SK-N-SH (cell line): Measurements from ENCODE around the gene OSBPL6. TPM values are rescaled to one million over a fixed set of nuclear protein-coding genes. Genes with fewer than 3 reads are reported as not detected.

Experiments used
- CTCF ChIA-PET: fragments of 300-600, 350-600 bp; formaldehyde crosslinking; extraction: SDS; loops from one replicate; lab custom pipeline; 2021; lab: Yijun Ruan, JAX
- POLR2A ChIA-PET: fragments of 350-600 bp; sonication (Branson Sonifier 250); formaldehyde crosslinking; extraction: SDS; loops from one replicate; lab custom pipeline; 2020; ENCODE audit warnings: antibody characterized with exemption, inconsistent platforms; lab: Yijun Ruan, JAX
- DNase-seq: peaks from one replicate; pipeline ENCODE4 v3.0.0; 2012
- H2AFZ ChIP-seq: fragments of 200-600 bp; sonication (generic); 2 replicates; pipeline ENCODE4 v1.8.1; 2016; ENCODE audit warnings: antibody characterized with exemption, mild to moderate bottlenecking, low read depth
- H3F3A ChIP-seq: fragments of 200-600 bp; sonication (generic); replicated peaks from 2 replicates; pipeline ENCODE3; 2016; ENCODE audit warnings: antibody characterized with exemption, mild to moderate bottlenecking; ENCODE audit not compliant: insufficient read depth
- H3K27ac ChIP-seq, 2 experiments: fragments of 200-500 bp in 1 of 2; fragments of 200-600 bp in 1 of 2; sonication (Bioruptor generic) in 1 of 2; sonication (generic), shearing (Covaris generic) in 1 of 2; 2 replicates each; pipeline versions ENCODE4 v1.5.1 to v1.6.1; 2014 to 2016; ENCODE audit warnings: low read depth in 2 of 2, inconsistent platforms in 1 of 2, low read length in 1 of 2, mild to moderate bottlenecking in 1 of 2, mixed read lengths in 1 of 2
- H3K27me3 ChIP-seq: fragments of 200-600 bp; sonication (generic), shearing (Covaris generic); 2 replicates; pipeline ENCODE4 v1.6.1; 2016; ENCODE audit warnings: mixed run types; ENCODE audit not compliant: insufficient read depth
- H3K36me3 ChIP-seq, 2 experiments: fragments of 200-500 bp in 1 of 2; fragments of 200-600 bp in 1 of 2; sonication (Bioruptor generic) in 1 of 2; sonication (generic) in 1 of 2; replicated peaks in 1 of 2; 2 replicates each; pipeline versions ENCODE3 to v1.5.1; 2014 to 2016; ENCODE audit warnings: low read length in 1 of 2, mild to moderate bottlenecking in 1 of 2; ENCODE audit not compliant: insufficient read depth in 2 of 2, control insufficient read depth in 1 of 2
- H3K4me1 ChIP-seq, 2 experiments: fragments of 200-500 bp in 1 of 2; fragments of 200-600 bp in 1 of 2; sonication (Bioruptor generic) in 1 of 2; sonication (generic), shearing (Covaris generic) in 1 of 2; 2 replicates each; pipeline versions ENCODE4 v1.5.1 to v1.6.1; 2014 to 2016; ENCODE audit warnings: low read depth in 1 of 2, low read length in 1 of 2, mixed run types in 1 of 2; ENCODE audit not compliant: insufficient read depth in 2 of 2, control insufficient read depth in 1 of 2
- H3K4me2 ChIP-seq: fragments of 200-600 bp; sonication (generic), shearing (Covaris generic); 2 replicates; pipeline ENCODE4 v1.6.1; 2017; ENCODE audit warnings: mixed run types
- H3K4me3 ChIP-seq, 2 experiments: fragments of 200-500 bp in 1 of 2; fragments of 200-600 bp in 1 of 2; sonication (Bioruptor generic) in 1 of 2; sonication (generic), shearing (Covaris generic) in 1 of 2; 2 replicates each; pipeline versions ENCODE4 v1.5.1 to v1.8.1; 2014 to 2016; ENCODE audit warnings: low read depth in 2 of 2, inconsistent platforms in 1 of 2, low read length in 1 of 2, mild to moderate bottlenecking in 1 of 2, mixed read lengths in 1 of 2, moderate library complexity in 1 of 2
- H3K79me2 ChIP-seq: fragments of 200-600 bp; sonication (generic); 2 replicates; pipeline ENCODE4 v1.8.1; 2017; ENCODE audit warnings: mild to moderate bottlenecking; ENCODE audit not compliant: insufficient read depth
- H3K9ac ChIP-seq: fragments of 200-600 bp; sonication (generic); 2 replicates; pipeline ENCODE4 v1.6.1; 2017; ENCODE audit warnings: mixed run types
- H3K9me2 ChIP-seq: fragments of 200-600 bp; sonication (generic); 2 replicates; pipeline ENCODE4 v1.6.1; 2017; ENCODE audit warnings: mixed run types
- H3K9me3 ChIP-seq: fragments of 200-600 bp; sonication (generic); 2 replicates; pipeline ENCODE4 v1.6.1; 2017; ENCODE audit warnings: mixed run types, mild to moderate bottlenecking, moderate library complexity
- H4K20me1 ChIP-seq: fragments of 200-600 bp; sonication (generic); 2 replicates; pipeline ENCODE4 v1.6.1; 2017; ENCODE audit warnings: mild to moderate bottlenecking, mixed run types; ENCODE audit not compliant: insufficient read depth
- FOXM1 ChIP-seq: IDR thresholded peaks from 2 replicates; pipeline ENCODE4 v1.4.0; 2012; ENCODE audit warnings: low read depth, mild to moderate bottlenecking
- GABPA ChIP-seq: IDR thresholded peaks from 2 replicates; pipeline ENCODE4 v1.4.0; 2012; ENCODE audit warnings: low read depth, mild to moderate bottlenecking
- MEF2A ChIP-seq: IDR thresholded peaks from 2 replicates; pipeline ENCODE4 v1.4.0; 2012; ENCODE audit warnings: low read depth, borderline replicate concordance
- MXI1 ChIP-seq: IDR thresholded peaks from 2 replicates; pipeline ENCODE4 v1.6.1; 2012; ENCODE audit warnings: mild to moderate bottlenecking, low read depth, low read length, improper control_type of control experiment
- NFIC ChIP-seq: IDR thresholded peaks from 2 replicates; pipeline ENCODE4 v1.4.0; 2012; ENCODE audit warnings: borderline replicate concordance
- NRF1 ChIP-seq: IDR thresholded peaks from 2 replicates; pipeline ENCODE4 v1.6.1; 2012; ENCODE audit warnings: low read depth, mild to moderate bottlenecking, low read length
- RAD21 ChIP-seq: IDR thresholded peaks from 2 replicates; pipeline ENCODE4 v1.6.1; 2012; ENCODE audit warnings: mild to moderate bottlenecking, low read length
- RCOR1 ChIP-seq: fragments of 150-350 bp; IDR thresholded peaks from 2 replicates; pipeline ENCODE4 v1.6.1; 2017; ENCODE audit warnings: antibody characterized with exemption, low read length
- SMC3 ChIP-seq: IDR thresholded peaks from 2 replicates; pipeline ENCODE4 v1.6.1; 2012; ENCODE audit warnings: low read depth, low read length, improper control_type of control experiment
- TEAD4 ChIP-seq: IDR thresholded peaks from 2 replicates; pipeline ENCODE4 v1.4.0; 2012; ENCODE audit warnings: mild to moderate bottlenecking, borderline replicate concordance; ENCODE audit not compliant: insufficient read depth
- ZBTB33 ChIP-seq: IDR thresholded peaks from 2 replicates; pipeline ENCODE4 v1.4.0; 2012; ENCODE audit warnings: low read depth, borderline replicate concordance
- WGBS: methylation state at CpG from one replicate; pipeline ENCODE4 v1.1.6; 2017; ENCODE audit warnings: low lambda C conversion rate; 5-methylcytosine and 5-hydroxymethylcytosine counted together
- polyA plus RNA-seq, 3 experiments: library from polyadenylated mRNA; depleted of rRNA; stranded (reverse); fragments of >200 nt; gene quantifications; 2 replicates each; pipeline ENCODE4 v1.2.3, GENCODE V29; 2012
- TF ChIP-seq, protein P1 (sequence below): IDR thresholded peaks from 2 replicates; pipeline ENCODE4 v1.6.1; 2012; ENCODE audit warnings: mild to moderate bottlenecking, low read depth, low read length, moderate library complexity
- TF ChIP-seq, protein P2 (sequence below): IDR thresholded peaks from 2 replicates; pipeline ENCODE4; 2012

Gene OSBPL6
- polyA plus RNA-seq, 1 of the 3 experiments (the other 2 are of a cell fraction) = 2.7 TPM

- H3K27me3 ChIP-seq = no peaks in the 10 kb centered on the region
- POLR2A ChIA-PET = no interaction called here
- TF ChIP-seq NFIC (no peak), TEAD4 (no peak), FOXM1 (no peak), NRF1 (no peak), ZBTB33 (no peak), RAD21 (no peak), MEF2A (no peak)
- TF ChIP-seq, protein P1, sequence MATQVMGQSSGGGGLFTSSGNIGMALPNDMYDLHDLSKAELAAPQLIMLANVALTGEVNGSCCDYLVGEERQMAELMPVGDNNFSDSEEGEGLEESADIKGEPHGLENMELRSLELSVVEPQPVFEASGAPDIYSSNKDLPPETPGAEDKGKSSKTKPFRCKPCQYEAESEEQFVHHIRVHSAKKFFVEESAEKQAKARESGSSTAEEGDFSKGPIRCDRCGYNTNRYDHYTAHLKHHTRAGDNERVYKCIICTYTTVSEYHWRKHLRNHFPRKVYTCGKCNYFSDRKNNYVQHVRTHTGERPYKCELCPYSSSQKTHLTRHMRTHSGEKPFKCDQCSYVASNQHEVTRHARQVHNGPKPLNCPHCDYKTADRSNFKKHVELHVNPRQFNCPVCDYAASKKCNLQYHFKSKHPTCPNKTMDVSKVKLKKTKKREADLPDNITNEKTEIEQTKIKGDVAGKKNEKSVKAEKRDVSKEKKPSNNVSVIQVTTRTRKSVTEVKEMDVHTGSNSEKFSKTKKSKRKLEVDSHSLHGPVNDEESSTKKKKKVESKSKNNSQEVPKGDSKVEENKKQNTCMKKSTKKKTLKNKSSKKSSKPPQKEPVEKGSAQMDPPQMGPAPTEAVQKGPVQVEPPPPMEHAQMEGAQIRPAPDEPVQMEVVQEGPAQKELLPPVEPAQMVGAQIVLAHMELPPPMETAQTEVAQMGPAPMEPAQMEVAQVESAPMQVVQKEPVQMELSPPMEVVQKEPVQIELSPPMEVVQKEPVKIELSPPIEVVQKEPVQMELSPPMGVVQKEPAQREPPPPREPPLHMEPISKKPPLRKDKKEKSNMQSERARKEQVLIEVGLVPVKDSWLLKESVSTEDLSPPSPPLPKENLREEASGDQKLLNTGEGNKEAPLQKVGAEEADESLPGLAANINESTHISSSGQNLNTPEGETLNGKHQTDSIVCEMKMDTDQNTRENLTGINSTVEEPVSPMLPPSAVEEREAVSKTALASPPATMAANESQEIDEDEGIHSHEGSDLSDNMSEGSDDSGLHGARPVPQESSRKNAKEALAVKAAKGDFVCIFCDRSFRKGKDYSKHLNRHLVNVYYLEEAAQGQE = no peak
- TF ChIP-seq, all 33 proteins: peak for 0
- Histone ChIP-seq H3K79me2 (no peaks in the 10 kb centered on the region), H3K4me3 (no peak overlapping the region), H3K9me3 (no peaks in the 10 kb centered on the region), H4K20me1 (no peaks in the 10 kb centered on the region), H3K9ac (no peak overlapping the region), H3K9me2 (no peaks in the 10 kb centered on the region), H3K4me2 (no peak overlapping the region), H3K4me1 (no peaks in the 10 kb centered on the region), H3K36me3 (peaks cover 0 to 16% of the 10 kb centered on the region in 2 experiments), H3K27ac (no peak overlapping the region), H2AFZ (no peak overlapping the region), H3F3A (no peaks in the 10 kb centered on the region)
- CTCF ChIA-PET = interaction anchor here (1.3 kb wide), 1 partner anchor 28 kb away, joined by 4 read pairs; no protein-coding TSS in a partner anchor
- DNase-seq = no peak
- 87% methylated on average over 1 of the region's 1 CpG for WGBS
These were observed 192.8 kb downstream of the OSBPL6 start for GRCh38 chr2:178386986-178387597.

DNA sequence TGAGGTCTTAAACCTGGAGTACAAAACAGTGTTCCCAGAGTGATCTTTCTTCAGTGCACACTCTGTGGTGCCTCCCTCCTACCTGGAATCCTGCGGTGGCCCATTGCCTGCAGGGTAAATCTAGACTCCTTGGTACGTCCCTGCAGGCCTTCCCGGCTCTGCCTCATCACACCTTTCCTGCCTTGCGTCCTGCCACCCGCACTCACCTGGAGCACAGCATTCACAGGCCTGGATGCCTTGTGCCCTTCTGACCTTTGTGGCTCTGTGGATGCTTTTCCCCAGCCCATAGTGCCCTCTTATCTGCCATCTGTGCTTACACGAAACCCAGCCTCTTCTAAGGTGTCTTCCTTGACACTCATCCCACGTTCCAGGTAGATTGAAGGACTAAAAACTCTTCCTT lies 194.0 kb downstream of the OSBPL6 start:
- no peak for TF ChIP-seq ZBTB33
- no peak for TF ChIP-seq RCOR1
- TF ChIP-seq SMC3 = no peak
- no peak for TF ChIP-seq GABPA
- TF ChIP-seq MXI1 = no peak
- TF ChIP-seq, protein P2, sequence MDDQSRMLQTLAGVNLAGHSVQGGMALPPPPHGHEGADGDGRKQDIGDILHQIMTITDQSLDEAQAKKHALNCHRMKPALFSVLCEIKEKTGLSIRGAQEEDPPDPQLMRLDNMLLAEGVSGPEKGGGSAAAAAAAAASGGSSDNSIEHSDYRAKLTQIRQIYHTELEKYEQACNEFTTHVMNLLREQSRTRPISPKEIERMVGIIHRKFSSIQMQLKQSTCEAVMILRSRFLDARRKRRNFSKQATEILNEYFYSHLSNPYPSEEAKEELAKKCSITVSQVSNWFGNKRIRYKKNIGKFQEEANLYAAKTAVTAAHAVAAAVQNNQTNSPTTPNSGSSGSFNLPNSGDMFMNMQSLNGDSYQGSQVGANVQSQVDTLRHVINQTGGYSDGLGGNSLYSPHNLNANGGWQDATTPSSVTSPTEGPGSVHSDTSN = no peak
- 93% methylated on average over 7 of the region's 7 CpGs for WGBS
- no peak overlapping the region for H3K27ac ChIP-seq
- H3K9me2 ChIP-seq = no peaks in the 10 kb centered on the region
- no peaks in the 10 kb centered on the region for H3F3A ChIP-seq
- no peak overlapping the region for H3K4me3 ChIP-seq
- no peak for DNase-seq
- no peaks in the 10 kb centered on the region for H3K4me1 ChIP-seq
- no peak overlapping the region for H3K4me2 ChIP-seq
- POLR2A ChIA-PET = no interaction called here
- H3K79me2 ChIP-seq = no peaks in the 10 kb centered on the region
- H3K9ac ChIP-seq = no peak overlapping the region
- peaks cover 0 to 11% of the 10 kb centered on the region in 2 experiments for H3K36me3 ChIP-seq
- no peak overlapping the region for H2AFZ ChIP-seq
- H3K27me3 ChIP-seq = no peaks in the 10 kb centered on the region
- H4K20me1 ChIP-seq = no peaks in the 10 kb centered on the region
- CTCF ChIA-PET = interaction anchor here (1.0 kb wide), 1 partner anchor 9 kb away, joined by 3 read pairs; no protein-coding TSS in a partner anchor
- no peaks in the 10 kb centered on the region for H3K9me3 ChIP-seq
